Fibroblast of skin of right quadriceps (primary cell): ENCODE measurements around the gene FOLR2.

ENCODE experiments used
- DNase-seq: peaks from one replicate; pipeline ENCODE4 v3.0.0-alpha.2; 2013

The FOLR2 gene

DNA sequence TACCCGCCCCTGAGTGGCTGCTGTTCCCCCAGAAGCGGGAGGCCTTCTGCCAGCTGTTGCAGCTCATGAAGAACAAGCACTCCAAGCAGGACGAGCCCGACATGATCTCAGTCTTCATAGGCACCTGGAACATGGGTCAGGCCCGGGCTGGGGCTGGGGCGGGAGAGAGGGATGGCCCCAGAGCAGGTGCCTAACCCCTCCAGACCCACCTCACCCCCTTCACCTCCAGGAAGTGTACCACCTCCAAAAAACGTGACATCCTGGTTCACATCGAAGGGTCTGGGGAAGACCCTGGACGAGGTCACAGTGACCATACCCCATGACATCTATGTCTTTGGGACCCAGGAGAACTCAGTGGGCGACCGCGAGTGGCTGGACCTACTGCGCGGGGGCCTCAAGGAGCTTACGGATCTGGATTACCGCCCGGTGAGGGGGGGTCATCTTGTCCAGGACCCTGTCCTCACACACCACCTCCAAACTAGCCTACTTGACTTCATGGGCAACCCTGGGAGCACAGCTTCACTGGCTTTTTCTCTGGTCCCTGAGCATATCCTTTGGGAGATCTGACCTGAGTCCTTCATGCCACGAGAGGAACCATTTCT is 14.3 kb downstream of the FOLR2 start:
- DNase-seq: no peak

DNA sequence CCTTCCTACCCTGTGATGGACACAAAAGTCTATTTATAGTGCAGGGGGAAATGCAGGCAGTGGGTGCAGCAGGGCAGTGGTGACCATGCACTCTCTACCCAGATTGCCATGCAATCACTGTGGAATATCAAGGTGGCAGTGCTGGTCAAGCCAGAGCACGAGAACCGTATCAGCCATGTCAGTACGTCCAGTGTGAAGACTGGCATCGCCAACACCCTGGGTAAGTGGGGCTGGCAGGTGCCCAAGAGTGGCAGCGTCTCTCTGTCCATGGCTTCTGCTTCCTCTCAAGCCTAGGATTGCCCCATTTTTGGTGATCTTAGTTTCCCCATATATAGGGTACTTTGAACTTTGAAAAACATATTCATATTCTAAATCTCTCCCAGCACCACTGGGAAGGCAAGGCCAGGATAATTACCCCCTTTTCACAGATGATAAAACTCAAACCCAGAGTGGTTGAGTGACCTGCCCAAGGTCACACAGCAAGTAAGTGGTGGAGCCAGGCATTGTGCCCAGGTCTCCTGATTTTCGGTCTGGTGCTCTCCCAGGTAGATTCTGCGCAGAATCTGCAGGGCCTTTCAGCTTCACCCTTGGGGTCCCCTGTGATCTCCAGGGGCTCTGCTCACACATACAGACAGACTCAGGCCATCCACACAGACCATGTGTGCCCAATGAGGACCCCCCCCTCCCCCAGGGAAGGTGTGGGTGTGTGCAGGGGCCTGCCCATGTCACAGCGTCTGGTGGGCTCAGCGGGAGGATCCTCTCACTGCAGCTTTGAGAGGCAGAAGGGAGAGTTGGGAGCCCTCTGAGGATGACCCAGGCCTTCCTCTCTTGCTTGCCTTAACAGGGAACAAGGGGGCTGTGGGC is 15.0 kb downstream of the FOLR2 start:
- no peak for DNase-seq

DNA sequence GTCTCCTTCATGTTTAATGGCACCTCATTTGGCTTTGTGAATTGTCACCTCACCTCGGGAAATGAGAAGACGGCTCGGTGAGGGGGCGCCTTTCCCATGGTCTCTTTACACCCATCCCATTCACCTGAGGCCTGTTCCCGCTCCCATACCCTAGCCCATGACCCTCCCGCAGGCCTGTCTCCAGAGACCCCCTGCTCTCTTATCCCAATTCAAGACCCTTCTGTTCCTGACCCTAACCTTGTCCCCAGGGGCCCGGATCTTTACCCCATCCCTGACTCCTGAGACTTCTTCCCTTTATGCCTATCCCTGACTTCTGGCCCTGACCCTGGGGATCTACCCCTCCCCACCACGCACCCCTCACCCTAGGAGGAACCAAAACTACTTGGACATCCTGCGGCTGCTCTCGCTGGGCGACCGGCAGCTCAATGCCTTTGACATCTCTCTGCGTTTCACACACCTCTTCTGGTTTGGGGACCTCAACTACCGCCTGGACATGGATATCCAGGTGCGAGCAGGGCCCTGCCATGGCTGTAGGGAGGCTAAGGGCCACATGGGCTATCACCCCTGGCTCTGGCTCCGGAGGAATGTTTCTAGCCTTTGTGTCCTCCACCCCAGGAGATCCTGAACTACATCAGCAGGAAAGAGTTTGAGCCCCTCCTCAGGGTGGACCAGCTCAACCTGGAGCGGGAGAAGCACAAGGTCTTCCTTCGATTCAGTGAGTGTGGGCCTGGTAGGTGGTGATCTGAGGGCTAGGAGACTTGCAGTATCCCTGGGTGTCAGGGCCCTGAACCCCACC is 15.9 kb downstream of the FOLR2 start:
- no peak for DNase-seq

DNA sequence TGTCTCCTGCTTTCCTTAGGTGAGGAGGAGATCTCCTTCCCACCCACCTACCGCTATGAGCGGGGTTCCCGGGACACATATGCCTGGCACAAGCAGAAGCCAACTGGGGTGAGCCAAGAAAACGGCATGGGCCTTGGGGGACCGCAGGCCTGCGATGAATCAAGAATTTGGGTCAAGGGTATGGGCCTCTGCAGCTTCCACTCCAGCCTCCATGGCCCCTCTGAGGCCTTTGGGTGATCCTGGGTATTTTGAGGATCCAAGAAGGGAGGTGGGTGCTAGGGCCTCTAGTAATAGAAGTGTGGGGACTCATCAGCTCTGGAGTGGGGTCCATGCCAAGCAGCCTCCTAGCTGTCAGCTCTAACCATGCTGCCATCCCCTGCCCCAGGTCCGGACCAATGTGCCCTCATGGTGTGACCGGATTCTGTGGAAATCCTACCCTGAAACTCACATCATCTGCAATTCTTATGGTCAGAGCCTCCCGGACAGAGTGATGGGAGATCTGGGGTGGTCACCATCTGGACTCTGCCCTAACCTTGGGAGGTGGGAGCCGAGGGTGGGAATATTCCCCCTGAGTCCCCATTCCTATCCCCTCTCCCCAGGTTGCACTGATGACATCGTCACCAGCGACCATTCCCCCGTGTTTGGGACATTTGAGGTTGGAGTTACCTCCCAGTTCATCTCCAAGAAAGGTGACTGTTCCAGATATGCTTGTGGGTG is 16.6 kb downstream of the FOLR2 start:
- DNase-seq: no peak

DNA sequence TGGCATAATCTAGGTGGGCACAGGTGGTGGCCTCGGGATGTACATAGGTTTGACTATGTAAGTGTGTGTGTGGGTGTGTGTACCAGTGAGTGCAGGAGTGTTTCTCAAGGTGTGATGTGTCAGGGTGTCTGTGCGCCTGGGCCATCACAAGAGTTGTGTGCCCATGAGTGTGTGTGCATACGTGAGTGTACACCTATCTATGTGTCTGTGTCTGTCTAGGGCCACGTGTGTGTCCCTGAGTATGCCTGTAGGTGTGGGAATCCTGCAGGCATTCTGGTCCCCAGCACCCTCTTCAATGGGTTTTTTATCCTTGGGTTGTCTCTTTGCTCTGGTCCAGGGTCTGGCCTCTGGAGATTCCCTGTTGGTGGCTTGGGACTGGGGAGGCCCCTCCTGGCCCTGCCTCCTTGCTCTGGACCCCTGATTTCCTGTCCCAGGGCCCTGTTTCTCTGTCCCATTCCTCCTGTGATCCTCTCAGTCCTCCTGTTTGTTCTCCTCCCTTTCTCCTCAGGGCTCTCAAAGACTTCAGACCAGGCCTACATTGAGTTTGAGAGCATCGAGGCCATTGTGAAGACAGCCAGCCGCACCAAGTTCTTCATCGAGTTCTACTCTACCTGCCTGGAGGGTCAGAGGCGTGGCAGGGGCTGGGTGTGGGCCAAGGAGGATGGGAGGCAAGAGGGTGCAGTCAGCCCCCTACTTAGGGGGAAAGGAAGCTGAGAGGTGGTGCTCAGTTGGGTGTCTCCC is 17.3 kb downstream of the FOLR2 start:
- DNase-seq: no peak

DNA sequence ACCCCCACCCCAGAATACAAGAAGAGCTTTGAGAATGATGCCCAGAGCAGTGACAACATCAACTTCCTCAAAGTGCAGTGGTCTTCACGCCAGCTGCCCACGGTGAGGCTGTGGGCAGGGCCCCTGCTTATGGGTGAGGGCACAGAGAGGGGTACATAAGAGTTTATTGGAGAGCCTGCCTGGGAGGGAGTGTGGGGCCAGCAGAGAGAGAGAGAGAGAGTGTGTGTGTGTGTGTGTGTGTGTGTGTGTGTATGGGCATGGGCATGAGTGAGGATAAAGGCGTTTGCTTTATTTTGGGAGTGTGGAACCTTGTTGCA is 17.9 kb downstream of the FOLR2 start:
- DNase-seq: no peak

DNA sequence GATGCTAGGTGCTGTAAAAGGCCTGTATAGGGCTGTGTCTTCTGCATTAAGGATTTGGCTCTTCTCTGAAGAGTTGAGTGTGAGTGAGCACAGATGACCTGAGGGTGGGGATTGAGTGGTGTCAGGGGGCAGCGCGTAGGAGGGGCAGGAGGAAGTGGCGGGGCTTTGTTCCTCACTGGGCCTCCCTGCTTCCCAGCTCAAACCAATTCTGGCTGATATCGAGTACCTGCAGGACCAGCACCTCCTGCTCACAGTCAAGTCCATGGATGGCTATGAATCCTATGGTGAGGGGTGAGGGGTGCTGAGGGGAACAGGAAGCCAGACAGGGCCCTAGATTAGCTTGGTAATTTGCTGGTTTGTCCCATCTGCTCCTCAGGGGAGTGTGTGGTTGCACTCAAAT is 18.3 kb downstream of the FOLR2 start:
- DNase-seq: no peak

DNA sequence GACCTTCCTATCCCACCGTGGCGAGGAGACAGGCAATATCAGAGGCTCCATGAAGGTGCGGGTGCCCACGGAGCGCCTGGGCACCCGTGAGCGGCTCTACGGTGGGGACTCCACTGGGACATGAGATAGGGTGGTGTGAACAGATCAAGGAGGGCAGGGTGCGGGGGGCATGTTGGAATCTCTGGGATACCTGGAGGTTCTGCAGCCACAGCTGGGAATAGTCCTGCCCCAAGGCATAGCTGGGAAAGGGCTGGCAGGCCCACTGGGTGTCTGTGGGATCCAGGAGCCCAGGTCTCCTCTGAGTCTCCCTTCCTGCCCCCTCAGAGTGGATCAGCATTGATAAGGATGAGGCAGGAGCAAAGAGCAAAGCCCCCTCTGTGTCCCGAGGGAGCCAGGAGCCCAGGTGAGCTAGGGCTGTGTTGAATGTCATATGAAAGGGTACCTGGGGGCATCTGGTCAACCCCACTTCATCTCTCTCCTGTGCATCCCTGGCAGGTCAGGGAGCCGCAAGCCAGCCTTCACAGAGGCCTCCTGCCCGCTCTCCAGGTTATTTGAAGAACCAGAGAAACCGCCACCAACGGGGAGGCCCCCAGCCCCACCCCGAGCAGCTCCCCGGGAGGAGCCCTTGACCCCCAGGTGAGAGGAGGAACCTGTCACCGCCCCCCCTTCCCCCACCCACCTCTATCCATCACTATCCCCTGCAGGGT is 18.9 kb downstream of the FOLR2 start:
- DNase-seq: no peak

DNA sequence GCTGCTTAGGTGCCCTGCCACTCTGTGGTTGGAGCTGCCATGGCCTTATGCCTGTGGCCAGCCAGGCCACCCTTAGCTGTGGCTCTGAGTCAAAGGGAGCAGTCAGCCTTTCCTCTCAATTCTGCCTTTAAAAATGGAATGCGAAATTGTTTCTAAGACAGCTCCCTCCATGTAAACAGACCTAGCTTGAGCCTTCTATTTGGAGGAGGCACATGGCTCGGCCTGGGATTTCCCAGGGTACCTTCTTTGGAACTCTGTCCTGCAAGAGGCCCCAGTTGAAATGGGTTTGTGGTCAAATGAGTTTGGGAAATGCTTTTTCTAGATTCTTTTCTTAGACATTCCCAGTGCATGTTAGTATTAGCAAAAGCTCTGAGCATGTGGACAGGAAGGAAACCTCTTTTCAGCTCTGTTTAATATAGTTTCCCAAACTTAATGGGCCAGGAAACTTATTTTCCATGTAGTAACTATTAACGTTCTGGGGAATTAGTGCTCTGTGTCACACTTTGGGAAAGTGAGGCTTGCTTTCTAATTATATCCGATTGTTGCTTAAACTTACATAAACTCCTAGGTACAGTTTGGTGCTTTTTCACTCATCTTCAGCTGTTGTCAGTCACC is 19.6 kb downstream of the FOLR2 start:
- no peak for DNase-seq

DNA sequence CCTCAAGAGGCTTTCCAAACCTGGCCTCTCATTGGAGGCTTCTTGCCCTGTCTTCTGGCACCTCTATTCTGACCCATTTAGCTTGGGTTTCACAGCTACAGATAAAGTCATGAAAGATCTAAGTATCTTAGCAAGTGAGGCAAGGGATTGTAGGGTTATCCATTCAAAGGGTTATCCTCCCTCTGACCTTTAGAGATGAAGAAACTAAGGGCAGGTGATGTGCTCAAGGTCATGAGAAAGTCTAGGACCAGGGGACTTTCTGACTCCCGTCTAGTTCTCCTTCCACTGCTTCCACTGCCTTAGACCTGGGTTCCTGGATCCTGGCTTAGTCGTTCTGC is 20.1 kb downstream of the FOLR2 start:
- no peak for DNase-seq

DNA sequence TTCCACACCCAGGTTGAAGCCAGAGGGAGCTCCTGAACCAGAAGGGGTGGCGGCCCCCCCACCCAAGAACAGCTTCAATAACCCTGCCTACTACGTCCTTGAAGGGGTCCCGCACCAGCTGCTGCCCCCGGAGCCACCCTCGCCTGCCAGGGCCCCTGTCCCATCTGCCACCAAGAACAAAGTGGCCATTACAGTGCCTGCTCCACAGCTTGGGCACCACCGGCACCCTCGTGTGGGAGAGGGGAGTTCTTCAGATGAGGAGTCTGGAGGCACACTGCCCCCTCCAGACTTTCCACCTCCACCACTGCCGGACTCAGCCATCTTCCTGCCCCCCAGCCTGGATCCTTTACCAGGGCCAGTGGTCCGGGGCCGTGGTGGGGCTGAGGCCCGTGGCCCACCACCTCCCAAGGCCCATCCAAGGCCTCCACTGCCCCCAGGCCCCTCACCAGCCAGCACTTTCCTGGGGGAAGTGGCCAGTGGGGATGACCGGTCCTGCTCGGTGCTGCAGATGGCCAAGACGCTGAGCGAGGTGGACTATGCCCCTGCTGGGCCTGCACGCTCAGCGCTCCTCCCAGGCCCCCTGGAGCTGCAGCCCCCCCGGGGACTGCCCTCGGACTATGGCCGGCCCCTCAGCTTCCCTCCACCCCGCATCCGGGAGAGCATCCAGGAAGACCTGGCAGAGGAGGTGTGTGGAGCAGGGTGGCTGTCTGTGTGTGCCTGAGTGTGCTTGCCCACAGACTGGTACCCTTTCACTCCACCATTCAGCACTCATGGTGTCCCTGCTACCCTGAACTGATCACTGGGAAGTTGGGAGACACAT is 20.7 kb downstream of the FOLR2 start:
- no peak for DNase-seq

DNA sequence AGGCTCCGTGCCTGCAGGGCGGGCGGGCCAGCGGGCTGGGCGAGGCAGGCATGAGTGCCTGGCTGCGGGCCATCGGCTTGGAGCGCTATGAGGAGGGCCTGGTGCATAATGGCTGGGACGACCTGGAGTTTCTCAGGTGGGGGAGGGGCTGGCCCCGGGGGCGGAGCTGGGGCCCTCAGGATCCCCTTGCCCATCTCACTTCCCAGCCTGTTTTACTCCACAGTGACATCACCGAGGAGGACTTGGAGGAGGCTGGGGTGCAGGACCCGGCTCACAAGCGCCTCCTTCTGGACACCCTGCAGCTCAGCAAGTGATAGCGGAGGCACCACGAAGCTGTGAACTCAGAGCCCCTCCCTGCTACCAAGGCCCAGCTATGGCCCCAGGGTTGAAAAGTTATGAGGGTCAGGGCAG is 21.5 kb downstream of the FOLR2 start:
- DNase-seq: peak; percentile 65

DNA sequence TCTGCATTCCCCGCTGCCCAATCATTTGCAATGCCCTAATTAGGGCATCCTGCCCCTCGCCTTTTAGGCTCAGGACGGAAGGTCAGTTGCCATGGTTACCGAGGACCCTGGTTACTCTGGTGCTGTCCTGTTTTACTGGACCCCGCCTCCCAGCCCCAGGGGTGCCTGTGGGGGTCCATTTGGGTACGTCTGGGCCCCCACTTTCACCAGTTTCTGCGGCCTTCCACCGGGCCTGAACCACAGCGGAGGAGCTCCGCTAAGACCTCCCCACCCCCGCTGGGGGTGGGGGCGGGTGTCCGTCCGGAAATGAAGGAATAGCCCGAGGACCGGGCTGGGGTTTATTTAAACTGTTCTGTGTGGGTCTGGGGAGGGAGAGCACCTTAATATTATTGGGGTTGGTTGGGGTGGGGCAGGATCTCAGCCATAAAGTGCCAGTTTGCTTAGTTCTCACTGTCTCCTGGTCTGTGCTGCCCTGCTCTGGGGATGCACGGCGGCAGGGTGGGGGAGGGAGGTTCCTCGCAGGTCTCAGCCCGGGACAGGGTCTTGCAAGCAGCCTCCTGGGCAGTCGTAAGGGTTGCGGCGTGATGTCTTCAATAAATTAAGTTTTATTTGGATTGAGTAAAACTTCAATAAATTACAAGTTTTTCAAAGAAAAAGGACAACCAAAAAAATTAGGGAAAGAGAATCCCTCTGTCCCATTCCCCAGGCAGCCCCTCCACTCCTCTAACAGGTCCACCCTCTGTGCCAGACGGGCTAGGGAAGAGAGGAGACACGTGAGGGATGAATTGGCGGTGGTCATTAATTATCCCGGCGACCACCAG is 22.1 kb downstream of the FOLR2 start:
- no peak for DNase-seq

DNA sequence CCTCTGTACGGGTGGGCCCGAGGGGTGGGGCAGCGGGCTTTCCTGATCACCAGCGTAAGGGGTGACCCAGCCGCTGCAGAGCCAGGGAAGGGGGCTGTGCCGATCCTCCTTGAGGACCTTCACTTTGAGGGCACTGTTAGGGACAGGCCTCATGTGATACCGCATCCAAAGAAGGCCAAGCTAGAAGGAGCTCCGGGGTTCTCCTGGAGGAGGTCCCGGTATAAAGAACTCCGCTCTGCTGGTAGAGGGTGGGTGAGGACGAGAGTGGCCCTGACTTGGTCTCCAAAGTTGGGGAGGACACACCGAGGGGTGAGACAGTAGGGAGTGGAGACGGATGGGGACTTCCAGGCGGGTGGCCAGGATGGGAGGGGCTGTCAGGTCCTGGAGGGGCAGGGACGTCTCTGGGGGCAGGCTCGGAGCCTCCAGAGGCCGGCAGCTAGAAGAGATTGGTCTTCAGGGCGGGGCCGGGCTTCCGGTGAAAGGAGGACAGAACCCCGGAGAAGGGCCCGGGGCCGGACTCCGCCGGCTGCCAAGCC is 22.8 kb downstream of the FOLR2 start:
- peak; percentile 38 for DNase-seq

DNA sequence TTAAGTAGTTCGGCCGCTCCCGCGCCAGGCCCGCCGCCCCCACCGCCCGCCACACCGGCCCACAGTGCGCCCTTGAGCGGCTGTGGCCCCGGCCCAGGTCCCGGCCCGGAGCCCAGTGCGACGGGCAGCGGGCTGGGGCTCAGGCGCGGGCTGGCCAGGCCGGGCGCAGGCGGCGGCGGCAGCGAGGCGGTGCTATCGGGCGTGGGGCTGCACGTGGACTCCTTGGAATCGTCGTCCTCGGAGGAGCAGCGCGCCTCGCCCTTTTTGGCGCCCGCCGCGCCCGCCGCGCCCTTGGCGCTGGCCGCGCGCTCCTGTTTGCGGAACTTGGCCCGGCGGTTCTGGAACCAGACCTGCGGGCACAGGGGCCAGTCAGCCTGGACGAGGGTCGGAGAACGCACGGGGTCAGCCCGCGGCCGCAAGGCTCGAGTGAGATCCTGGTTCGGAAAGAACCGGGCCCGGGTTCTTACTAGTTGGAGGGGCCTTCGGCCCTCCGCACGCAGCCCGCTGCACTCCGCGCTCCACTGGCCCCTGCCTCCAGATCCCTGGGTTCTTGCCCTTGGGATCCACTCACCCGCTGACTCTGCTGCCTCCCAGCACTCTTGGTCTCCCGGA is 23.4 kb downstream of the FOLR2 start:
- DNase-seq: no peak

DNA sequence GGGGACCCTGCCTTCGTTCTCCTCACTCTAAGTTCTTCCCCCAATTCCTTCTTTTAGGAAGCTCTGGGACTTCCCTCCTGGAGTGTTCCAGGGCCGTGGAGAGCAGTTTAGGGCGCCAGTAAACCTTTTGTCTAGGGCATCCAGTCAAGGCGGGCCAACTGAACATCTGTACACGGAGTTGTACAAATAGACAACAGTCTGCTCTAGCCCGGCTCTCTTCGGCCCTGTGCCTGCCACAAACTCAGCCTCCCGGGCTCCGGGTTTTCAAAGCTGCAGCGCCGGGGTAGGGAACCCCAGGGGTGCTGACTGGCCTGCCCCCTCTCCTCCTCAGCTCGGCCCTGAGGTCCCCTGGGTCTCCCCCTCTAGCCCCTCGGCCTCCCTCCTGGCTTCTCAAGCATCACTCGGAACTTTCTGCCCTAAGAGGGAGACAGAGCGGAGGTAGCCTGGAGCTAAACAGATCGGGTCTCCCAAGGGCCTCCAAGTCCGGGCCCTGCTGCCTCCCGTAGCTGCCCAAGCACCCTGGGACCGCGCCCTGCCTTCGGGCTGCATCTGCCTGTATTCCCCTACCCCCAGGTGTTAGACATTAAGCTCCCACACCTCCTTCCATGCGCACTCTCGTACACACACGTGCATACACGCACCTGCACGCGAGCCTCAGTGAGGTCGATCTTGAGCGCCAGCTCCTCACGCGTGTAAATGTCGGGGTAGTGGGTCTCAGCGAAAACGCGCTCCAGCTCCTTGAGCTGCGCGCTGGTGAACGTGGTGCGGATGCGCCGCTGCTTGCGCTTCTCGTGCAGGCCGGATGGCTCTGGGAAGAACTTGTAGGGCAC is 24.1 kb downstream of the FOLR2 start:
- no peak for DNase-seq

DNA sequence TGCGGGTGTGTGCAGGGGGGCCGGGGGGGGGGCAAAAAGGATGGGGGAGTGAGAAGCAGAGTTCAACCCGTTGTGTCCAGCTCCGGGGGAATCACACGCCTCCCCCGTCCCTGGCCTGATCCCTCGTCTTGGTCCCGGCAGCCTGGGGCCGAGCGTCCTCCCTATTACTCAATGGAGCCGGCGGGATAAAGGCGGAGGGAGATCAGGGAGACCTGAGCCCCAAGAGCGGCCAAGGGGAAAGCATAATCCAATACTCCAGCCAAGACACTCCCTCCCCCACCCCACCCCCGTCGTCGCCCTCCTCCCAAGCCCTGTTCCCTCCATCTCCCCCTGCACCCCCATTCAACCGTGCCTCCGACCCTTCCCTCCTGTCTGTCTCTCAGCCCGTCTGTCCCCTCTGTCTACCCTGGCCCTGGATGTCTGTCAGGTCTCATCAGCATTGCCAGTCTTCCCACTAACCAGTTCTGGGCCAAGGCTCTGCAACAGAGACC is 24.7 kb downstream of the FOLR2 start:
- DNase-seq: no peak

DNA sequence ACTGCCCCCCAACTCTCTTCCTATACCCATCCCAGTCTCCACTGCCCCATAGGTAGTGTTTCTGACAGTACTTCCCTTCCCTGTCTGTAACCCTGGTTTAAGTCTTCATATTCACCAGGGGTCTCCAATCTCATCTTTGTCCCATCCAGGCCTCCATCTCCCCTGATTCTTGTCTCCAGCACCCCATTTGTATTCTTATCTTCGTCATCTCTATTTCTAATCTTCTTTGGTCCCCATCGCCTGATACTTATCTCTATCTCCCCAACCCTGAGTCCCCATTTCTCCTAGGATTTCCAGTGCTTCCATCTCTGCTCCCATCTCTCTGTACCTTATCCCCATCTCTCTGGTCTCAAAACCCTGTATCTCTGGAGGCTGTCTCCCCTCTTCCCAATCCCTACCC is 25.5 kb downstream of the FOLR2 start:
- no peak for DNase-seq
